Measurements from ENCODE around the gene PHLPP1. TPM values are rescaled to one million over a fixed set of nuclear protein-coding genes. Genes with fewer than 3 reads are reported as not detected.

The PHLPP1 gene
- total RNA-seq, 1 donor from 2014 or later = 13.3 TPM

DNA sequence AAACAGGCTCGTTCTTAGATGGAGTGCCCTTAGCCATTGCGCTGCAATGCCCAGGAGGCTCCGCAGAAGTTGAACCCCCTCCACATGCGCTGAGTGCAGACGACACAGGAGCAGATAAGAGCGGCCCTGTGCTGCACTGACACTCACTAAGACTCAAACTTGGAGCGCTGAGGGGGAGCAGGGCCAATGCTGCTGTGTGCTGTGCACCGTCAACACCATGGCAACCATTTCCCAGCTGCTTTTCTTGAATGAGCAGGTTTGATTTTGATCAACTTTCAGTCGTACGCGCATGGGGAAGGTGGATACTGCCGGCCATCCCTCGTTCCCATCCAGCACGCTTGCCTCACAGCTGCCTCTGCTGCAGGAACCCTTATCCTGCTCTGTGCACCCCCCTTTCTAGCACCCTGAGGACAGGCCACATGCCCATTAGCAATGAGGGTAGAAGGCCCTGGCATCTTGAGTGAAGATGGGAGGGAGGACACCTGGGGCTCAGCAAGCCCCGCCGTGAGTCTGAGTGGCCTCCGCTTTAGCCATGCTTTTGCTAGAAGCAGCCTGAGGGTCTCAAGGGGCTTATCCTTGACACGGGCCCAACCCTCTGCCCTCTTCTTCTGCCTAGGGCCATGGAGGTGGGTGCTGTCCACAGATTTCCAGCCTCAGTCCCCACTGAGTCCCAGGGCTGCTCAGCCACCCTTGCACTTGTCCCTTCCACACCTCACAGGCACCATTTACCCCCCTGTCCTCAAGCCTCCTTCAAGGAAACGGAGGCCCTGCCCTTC lies 271.9 kb downstream of the PHLPP1 start:
- Histone ChIP-seq H3K4me2 (ENCODE audit: low read length) (no peak overlapping the region), H3K4me1 (ENCODE audit: insufficient read depth, low read length) (no peaks in the 10 kb centered on the region), H2AFZ (ENCODE audit: low read depth, low read length) (no peak overlapping the region), H3K9ac (ENCODE audit: low read length) (no peak overlapping the region), H3K9me3 (ENCODE audit: insufficient read depth, low read depth, low read length) (no peaks in the 10 kb centered on the region), H3K27me3 (ENCODE audit: insufficient read depth, low read length) (peaks cover 3% of the 10 kb centered on the region), H3K79me2 (ENCODE audit: insufficient read depth, low read length) (no peaks in the 10 kb centered on the region), H4K20me1 (ENCODE audit: insufficient read depth, low read length) (no peaks in the 10 kb centered on the region), H3K27ac (ENCODE audit: low read depth, low read length) (no peak overlapping the region), H3K4me3 (ENCODE audit: insufficient read depth, low read depth, low read length) (no peak overlapping the region), H3K36me3 (ENCODE audit: insufficient read depth, low read length) (no peaks in the 10 kb centered on the region)
- H3K36me3 Mint-ChIP-seq (ENCODE audit: low read depth, unreplicated experiment) = peaks cover 3% of the 10 kb centered on the region
- no peak overlapping the region for H3K27ac Mint-ChIP-seq (ENCODE audit: unreplicated experiment)
- DNase-seq (ENCODE audit: low read depth) (no peak), FAIRE-seq (no peak)
- no peaks in the 10 kb centered on the region for H3K4me1 Mint-ChIP-seq (ENCODE audit: low read depth, unreplicated experiment)
- TF ChIP-seq, protein P1, sequence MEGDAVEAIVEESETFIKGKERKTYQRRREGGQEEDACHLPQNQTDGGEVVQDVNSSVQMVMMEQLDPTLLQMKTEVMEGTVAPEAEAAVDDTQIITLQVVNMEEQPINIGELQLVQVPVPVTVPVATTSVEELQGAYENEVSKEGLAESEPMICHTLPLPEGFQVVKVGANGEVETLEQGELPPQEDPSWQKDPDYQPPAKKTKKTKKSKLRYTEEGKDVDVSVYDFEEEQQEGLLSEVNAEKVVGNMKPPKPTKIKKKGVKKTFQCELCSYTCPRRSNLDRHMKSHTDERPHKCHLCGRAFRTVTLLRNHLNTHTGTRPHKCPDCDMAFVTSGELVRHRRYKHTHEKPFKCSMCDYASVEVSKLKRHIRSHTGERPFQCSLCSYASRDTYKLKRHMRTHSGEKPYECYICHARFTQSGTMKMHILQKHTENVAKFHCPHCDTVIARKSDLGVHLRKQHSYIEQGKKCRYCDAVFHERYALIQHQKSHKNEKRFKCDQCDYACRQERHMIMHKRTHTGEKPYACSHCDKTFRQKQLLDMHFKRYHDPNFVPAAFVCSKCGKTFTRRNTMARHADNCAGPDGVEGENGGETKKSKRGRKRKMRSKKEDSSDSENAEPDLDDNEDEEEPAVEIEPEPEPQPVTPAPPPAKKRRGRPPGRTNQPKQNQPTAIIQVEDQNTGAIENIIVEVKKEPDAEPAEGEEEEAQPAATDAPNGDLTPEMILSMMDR (IDR thresholded peaks at IDR 0.05; ENCODE audit: insufficient read depth, low read depth, low read length) = no peak
- TF ChIP-seq EZH2 (IDR thresholded peaks at IDR 0.05; ENCODE audit: insufficient read depth, low read length) = no peak
- peaks cover 5% of the 10 kb centered on the region for H3K9me3 Mint-ChIP-seq (ENCODE audit: unreplicated experiment)
- peaks cover 3% of the 10 kb centered on the region for H3K27me3 Mint-ChIP-seq (ENCODE audit: low read depth, unreplicated experiment)
- no peak overlapping the region for H3K4me3 Mint-ChIP-seq (ENCODE audit: unreplicated experiment)

DNA sequence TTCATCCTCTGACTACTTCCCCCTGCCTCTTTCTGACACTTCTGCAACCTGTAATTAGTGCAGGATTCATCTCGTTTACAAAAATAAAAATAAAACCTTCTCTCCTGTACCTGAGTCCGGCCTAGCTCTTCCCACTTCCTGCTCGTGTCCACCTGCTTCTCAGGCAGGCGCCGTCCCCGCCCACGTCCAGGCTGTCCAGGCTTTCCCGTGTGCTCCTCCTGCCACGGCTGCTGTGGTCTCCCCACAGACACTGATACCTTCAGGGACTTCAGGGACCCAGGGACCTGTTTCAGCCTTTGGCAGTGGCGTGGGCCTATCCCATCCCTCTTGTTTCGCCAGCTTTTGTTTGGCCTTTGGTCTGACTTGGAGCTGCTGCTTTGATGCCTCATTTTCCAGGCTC lies 272.5 kb downstream of the PHLPP1 start:
- Histone ChIP-seq H2AFZ (ENCODE audit: low read depth, low read length) (no peak overlapping the region), H4K20me1 (ENCODE audit: insufficient read depth, low read length) (no peaks in the 10 kb centered on the region), H3K4me3 (ENCODE audit: insufficient read depth, low read depth, low read length) (no peak overlapping the region), H3K9ac (ENCODE audit: low read length) (no peak overlapping the region), H3K9me3 (ENCODE audit: insufficient read depth, low read depth, low read length) (no peaks in the 10 kb centered on the region), H3K36me3 (ENCODE audit: insufficient read depth, low read length) (no peaks in the 10 kb centered on the region), H3K27ac (ENCODE audit: low read depth, low read length) (no peak overlapping the region), H3K79me2 (ENCODE audit: insufficient read depth, low read length) (no peaks in the 10 kb centered on the region), H3K4me1 (ENCODE audit: insufficient read depth, low read length) (no peaks in the 10 kb centered on the region), H3K4me2 (ENCODE audit: low read length) (no peak overlapping the region), H3K27me3 (ENCODE audit: insufficient read depth, low read length) (peaks cover 3% of the 10 kb centered on the region)
- TF ChIP-seq, protein P1 (IDR thresholded peaks at IDR 0.05; ENCODE audit: insufficient read depth, low read depth, low read length) = no peak
- TF ChIP-seq EZH2 (IDR thresholded peaks at IDR 0.05; ENCODE audit: insufficient read depth, low read length) = no peak
- Mint-ChIP-seq H3K27me3 (ENCODE audit: low read depth, unreplicated experiment) (peaks cover 3% of the 10 kb centered on the region), H3K27ac (ENCODE audit: unreplicated experiment) (no peak overlapping the region), H3K9me3 (ENCODE audit: unreplicated experiment) (peaks cover 5% of the 10 kb centered on the region), H3K4me1 (ENCODE audit: low read depth, unreplicated experiment) (no peaks in the 10 kb centered on the region), H3K36me3 (ENCODE audit: low read depth, unreplicated experiment) (peaks cover 3% of the 10 kb centered on the region), H3K4me3 (ENCODE audit: unreplicated experiment) (no peak overlapping the region)
- DNase-seq (ENCODE audit: low read depth) = no peak
- FAIRE-seq = no peak

DNA sequence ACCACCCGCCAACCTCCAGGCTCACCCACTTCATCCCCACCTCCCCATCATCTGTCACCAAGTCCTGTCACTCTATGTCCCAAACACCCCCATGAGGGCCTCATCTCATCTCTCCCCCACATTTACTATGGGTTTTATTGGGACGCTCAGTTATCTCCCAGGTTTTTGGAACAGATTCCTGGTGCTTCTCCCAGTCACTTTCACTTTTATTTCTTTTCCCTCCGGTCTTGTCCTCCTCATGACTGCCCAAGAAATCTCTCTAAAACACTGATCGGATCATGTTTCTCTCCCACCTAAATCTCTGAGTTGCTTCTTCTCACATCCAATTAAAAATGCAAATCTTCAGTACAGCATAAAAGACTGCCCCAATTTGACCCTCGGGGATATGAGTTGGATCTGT lies 273.1 kb downstream of the PHLPP1 start:
- no peak overlapping the region for H3K4me2 ChIP-seq (ENCODE audit: low read length)
- H3K27me3 ChIP-seq (ENCODE audit: insufficient read depth, low read length) = peaks cover 6% of the 10 kb centered on the region
- H3K9me3 ChIP-seq (ENCODE audit: insufficient read depth, low read depth, low read length) = no peaks in the 10 kb centered on the region
- H3K4me1 ChIP-seq (ENCODE audit: insufficient read depth, low read length) = no peaks in the 10 kb centered on the region
- no peak overlapping the region for H3K27ac ChIP-seq (ENCODE audit: low read depth, low read length)
- Mint-ChIP-seq H3K4me1 (ENCODE audit: low read depth, unreplicated experiment) (no peaks in the 10 kb centered on the region), H3K27me3 (ENCODE audit: low read depth, unreplicated experiment) (peaks cover 3% of the 10 kb centered on the region), H3K36me3 (ENCODE audit: low read depth, unreplicated experiment) (peaks cover 3% of the 10 kb centered on the region), H3K9me3 (ENCODE audit: unreplicated experiment) (peaks cover 5% of the 10 kb centered on the region), H3K27ac (ENCODE audit: unreplicated experiment) (no peak overlapping the region), H3K4me3 (ENCODE audit: unreplicated experiment) (no peak overlapping the region)
- no peaks in the 10 kb centered on the region for H3K79me2 ChIP-seq (ENCODE audit: insufficient read depth, low read length)
- TF ChIP-seq, protein P1 (IDR thresholded peaks at IDR 0.05; ENCODE audit: insufficient read depth, low read depth, low read length) = no peak
- TF ChIP-seq EZH2 (IDR thresholded peaks at IDR 0.05; ENCODE audit: insufficient read depth, low read length) = no peak
- no peaks in the 10 kb centered on the region for H4K20me1 ChIP-seq (ENCODE audit: insufficient read depth, low read length)
- H3K36me3 ChIP-seq (ENCODE audit: insufficient read depth, low read length) = no peaks in the 10 kb centered on the region
- no peak overlapping the region for H2AFZ ChIP-seq (ENCODE audit: low read depth, low read length)
- DNase-seq (ENCODE audit: low read depth) (no peak), FAIRE-seq (no peak)
- H3K4me3 ChIP-seq (ENCODE audit: insufficient read depth, low read depth, low read length) = no peak overlapping the region
- H3K9ac ChIP-seq (ENCODE audit: low read length) = no peak overlapping the region

Measured in astrocyte (in vitro differentiated cells and primary cell).